Stomach (tissue), 9 donors: ENCODE data around the gene PCGF3. TPM values are rescaled to one million over a fixed set of nuclear protein-coding genes. Genes with fewer than 3 reads are reported as not detected.

Experiments used
- DNase-seq, 2 donors: peaks; one replicate each; pipeline versions ENCODE4 v3.0.0 to v3.0.0-alpha.2; 2013 to 2019
- H3K27ac ChIP-seq, 5 donors: fragments of 200-600 bp in 4 of 5; sonication (generic) in 4 of 5; one replicate each; pipeline ENCODE4 v1.5.1; 2013 to 2019; ENCODE audit warnings: mild to moderate bottlenecking in 1 of 5, moderate library complexity in 1 of 5
- H3K27me3 ChIP-seq, 3 donors: fragments of 200-600 bp; sonication (generic); one replicate each; pipeline ENCODE4 v1.5.1; 2017 to 2019; ENCODE audit warnings: mixed run types in 1 of 3
- H3K36me3 ChIP-seq, 4 donors: fragments of 200-600 bp; sonication (generic); 1 replicate in 3 of 4; 2 replicates in 1 of 4; pipeline ENCODE4 v1.5.1; 2016 to 2019
- H3K4me1 ChIP-seq, 4 donors: fragments of 200-600 bp; sonication (generic); one replicate each; pipeline ENCODE4 v1.5.1; 2016 to 2019
- H3K4me3 ChIP-seq, 4 donors: fragments of 200-600 bp; sonication (generic) in 3 of 4; one replicate each; pipeline ENCODE4 v1.5.1; 2016 to 2019; ENCODE audit warnings: mild to moderate bottlenecking in 1 of 4
- H3K9me3 ChIP-seq, 4 donors: fragments of 200-600 bp; sonication (generic); one replicate each; pipeline ENCODE4 v1.5.1; 2016 to 2019
- EP300 ChIP-seq: sonication (generic); formaldehyde crosslinking; IDR thresholded peaks from one replicate; pipeline ENCODE4 v1.6.1; 2017; ENCODE audit warnings: antibody characterized with exemption
- POLR2A ChIP-seq, 4 donors: fragments of 450-650 bp; IDR thresholded peaks; one replicate each; pipeline ENCODE4 v1.6.1; 2016; ENCODE audit warnings: antibody characterized with exemption in 4 of 4, control low read depth in 2 of 4, mild to moderate bottlenecking in 1 of 4, moderate library complexity in 1 of 4
- POLR2AphosphoS5 ChIP-seq, 3 donors: sonication (generic); formaldehyde crosslinking; IDR thresholded peaks; one replicate each; pipeline ENCODE4 v1.6.1; 2016; ENCODE audit warnings: antibody characterized with exemption in 3 of 3
- WGBS, 5 donors: extraction: QIAGEN DNeasy Blood & Tissue Kit in 3 of 5; methylation state at CpG; one replicate each; pipeline versions ENCODE4 v1.1.5 to v1.1.7; 2013 to 2018; 5-methylcytosine and 5-hydroxymethylcytosine counted together
- intact Hi-C: fragments of 100-400 bp; cut with DNase I; formaldehyde crosslinking; loops from one replicate; pipeline ENCODE4 v1.15.1; 2023; ENCODE audit warnings: low total_unique reads
- polyA plus RNA-seq, 3 donors: library from polyadenylated mRNA; stranded (reverse); fragments of 200-250 nt; gene quantifications; one replicate each; pipeline ENCODE4 v1.2.3, GENCODE V29; 2013
- total RNA-seq, 5 donors: library from RNA; depleted of rRNA; stranded (reverse); fragments of >200 nt; gene quantifications; one replicate each; pipeline versions ENCODE4 v1.1.0 to v1.2.3, GENCODE V29; 2014 to 2016
- TF ChIP-seq, protein P1 (sequence below), 7 experiments: fragments of 450-650 bp in 4 of 7; fragments of 200-600 bp in 3 of 7; sonication (generic) in 3 of 7; IDR thresholded peaks; one replicate each; pipeline ENCODE4 v1.5.1; 2016 to 2019; ENCODE audit warnings: antibody characterized with exemption in 7 of 7, control low read depth in 2 of 7, mild to moderate bottlenecking in 1 of 7
- donor health status: healthy with polysubstance abuse.
- donor health status: Bipolar disorder and iron deficiency.
- donor health status: healthy.

PCGF3 gene
- total and polyA plus RNA-seq, 8 donors = 24.7 to 140 (median 62.7) TPM

DNA sequence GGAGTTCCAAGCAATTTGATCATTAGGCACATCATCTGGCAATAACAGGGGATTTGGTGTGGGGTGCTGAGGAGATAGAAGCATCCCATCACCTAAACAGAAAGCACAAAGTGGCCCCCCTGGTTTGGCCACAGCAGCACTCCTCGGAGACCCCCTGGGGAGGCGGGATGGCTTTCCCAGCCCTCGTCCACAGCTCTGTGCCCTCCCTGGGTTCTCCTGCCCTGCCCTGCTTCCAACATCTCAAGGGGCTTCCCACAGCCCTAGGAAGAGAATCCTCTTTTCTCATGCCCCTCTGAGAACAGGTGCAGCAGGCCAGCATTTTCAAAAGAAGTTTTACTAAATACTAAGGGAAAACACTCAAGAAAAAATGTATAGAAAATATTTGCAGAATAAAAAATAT is 44.4 kb upstream of the PCGF3 start:
- Histone ChIP-seq H3K27me3 (peaks cover 0 to 30% (median 8%) of the 10 kb centered on the region in 3 donors), H3K9me3 (no peaks in the 10 kb centered on the region), H3K4me1 (peaks cover 7 to 21% (median 18%) of the 10 kb centered on the region in 4 donors), H3K36me3 (no peaks in the 10 kb centered on the region), H3K27ac (no peak overlapping the region), H3K4me3 (no peak overlapping the region)
- 88 to 98% (median 94%) methylated on average over 3 of the region's 3 CpGs for WGBS, 5 donors
- no peak for DNase-seq
- TF ChIP-seq EP300 = no peak
- TF ChIP-seq POLR2AphosphoS5 (IDR thresholded peaks at IDR 0.05) = no peak
- TF ChIP-seq, protein P1, sequence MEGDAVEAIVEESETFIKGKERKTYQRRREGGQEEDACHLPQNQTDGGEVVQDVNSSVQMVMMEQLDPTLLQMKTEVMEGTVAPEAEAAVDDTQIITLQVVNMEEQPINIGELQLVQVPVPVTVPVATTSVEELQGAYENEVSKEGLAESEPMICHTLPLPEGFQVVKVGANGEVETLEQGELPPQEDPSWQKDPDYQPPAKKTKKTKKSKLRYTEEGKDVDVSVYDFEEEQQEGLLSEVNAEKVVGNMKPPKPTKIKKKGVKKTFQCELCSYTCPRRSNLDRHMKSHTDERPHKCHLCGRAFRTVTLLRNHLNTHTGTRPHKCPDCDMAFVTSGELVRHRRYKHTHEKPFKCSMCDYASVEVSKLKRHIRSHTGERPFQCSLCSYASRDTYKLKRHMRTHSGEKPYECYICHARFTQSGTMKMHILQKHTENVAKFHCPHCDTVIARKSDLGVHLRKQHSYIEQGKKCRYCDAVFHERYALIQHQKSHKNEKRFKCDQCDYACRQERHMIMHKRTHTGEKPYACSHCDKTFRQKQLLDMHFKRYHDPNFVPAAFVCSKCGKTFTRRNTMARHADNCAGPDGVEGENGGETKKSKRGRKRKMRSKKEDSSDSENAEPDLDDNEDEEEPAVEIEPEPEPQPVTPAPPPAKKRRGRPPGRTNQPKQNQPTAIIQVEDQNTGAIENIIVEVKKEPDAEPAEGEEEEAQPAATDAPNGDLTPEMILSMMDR (IDR thresholded peaks at IDR 0.05) = no peak
- TF ChIP-seq POLR2A (IDR thresholded peaks at IDR 0.05) = no peak
- intact Hi-C loops = no loop called here

DNA sequence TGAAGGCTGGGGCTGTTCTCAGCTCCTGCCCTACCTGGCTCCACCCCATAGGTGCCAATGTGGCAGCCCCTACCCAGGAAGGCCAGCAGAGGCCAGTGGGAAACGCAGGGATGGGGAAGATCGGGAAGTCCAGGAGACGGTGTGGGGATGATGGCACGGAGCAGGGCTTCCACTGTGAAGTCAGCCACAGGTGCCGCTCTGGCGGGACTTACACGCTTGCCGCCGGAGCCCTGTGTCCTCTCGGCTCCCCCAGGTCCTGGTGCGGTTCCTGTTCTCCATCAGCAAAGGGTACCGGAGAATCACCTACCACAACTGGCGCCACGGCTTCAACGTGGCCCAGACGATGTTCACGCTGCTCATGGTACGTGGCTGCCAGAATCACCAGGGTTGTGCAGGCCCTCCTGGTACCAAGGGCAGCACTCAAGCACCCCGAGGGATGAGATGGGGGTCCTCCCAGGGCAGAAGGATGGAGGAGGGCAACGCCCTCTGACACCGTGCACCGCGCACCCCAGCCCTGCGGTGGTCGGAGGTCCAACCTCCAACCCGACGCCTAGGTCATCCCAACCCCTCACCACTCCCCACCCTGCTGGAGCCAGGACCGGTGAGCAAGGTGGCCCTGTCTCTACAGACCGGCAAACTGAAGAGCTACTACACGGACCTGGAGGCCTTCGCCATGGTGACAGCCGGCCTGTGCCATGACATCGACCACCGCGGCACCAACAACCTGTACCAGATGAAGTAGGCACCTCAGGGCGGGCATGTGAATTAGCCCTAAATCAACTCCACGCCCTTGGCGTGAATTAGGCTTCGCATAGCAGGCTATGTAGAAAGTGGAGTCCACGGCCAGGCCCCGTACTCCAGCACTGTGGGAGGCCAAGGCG is 43.5 kb upstream of the PCGF3 start:
- Histone ChIP-seq H3K27ac (no peak overlapping the region), H3K27me3 (peaks cover 0 to 30% (median 8%) of the 10 kb centered on the region in 3 donors), H3K9me3 (no peaks in the 10 kb centered on the region), H3K36me3 (no peaks in the 10 kb centered on the region), H3K4me1 (peaks cover 7 to 21% (median 18%) of the 10 kb centered on the region in 4 donors), H3K4me3 (no peak overlapping the region)
- intact Hi-C loops = no loop called here
- peak in 1 of 2 donors; percentile 5 for DNase-seq
- no peak for TF ChIP-seq EP300
- WGBS, 5 donors = 96 to 99% (median 97%) methylated on average over 33 to 42 of the region's 42 CpGs

DNA sequence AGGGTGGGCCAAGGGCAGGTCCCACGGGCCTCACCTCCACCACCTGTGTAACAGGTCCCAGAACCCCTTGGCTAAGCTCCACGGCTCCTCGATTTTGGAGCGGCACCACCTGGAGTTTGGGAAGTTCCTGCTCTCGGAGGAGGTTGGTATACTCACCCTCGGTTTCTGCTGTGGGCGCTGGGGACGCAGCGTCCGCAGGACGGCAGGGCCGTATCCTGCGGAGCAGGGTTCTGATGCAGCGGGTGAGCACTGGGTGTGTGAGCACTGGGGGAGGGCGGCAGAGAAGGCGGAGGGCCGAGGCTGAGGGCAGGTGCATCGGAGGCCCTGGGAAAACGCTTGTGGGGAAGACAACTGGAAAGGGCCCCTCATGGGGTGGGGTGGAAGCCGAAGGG is 42.6 kb upstream of the PCGF3 start:
- Histone ChIP-seq H3K36me3 (no peaks in the 10 kb centered on the region), H3K27ac (peak overlapping the region in 1 of 5 donors; percentile 67), H3K4me3 (peak overlapping the region; percentile 62 to 78 (median 68)), H3K27me3 (peaks cover 0 to 25% (median 8%) of the 10 kb centered on the region in 3 donors), H3K9me3 (no peaks in the 10 kb centered on the region), H3K4me1 (peaks cover 7 to 21% (median 18%) of the 10 kb centered on the region in 4 donors)
- TF ChIP-seq, protein P1 (IDR thresholded peaks at IDR 0.05) = no peak
- no peak for TF ChIP-seq POLR2AphosphoS5 (IDR thresholded peaks at IDR 0.05)
- no peak for TF ChIP-seq POLR2A (IDR thresholded peaks at IDR 0.05)
- no peak for TF ChIP-seq EP300
- no peak for DNase-seq
- 24 to 43% (median 33%) methylated on average over 10 to 20 of the region's 20 CpGs for WGBS, 5 donors
- intact Hi-C loops = no loop called here

DNA sequence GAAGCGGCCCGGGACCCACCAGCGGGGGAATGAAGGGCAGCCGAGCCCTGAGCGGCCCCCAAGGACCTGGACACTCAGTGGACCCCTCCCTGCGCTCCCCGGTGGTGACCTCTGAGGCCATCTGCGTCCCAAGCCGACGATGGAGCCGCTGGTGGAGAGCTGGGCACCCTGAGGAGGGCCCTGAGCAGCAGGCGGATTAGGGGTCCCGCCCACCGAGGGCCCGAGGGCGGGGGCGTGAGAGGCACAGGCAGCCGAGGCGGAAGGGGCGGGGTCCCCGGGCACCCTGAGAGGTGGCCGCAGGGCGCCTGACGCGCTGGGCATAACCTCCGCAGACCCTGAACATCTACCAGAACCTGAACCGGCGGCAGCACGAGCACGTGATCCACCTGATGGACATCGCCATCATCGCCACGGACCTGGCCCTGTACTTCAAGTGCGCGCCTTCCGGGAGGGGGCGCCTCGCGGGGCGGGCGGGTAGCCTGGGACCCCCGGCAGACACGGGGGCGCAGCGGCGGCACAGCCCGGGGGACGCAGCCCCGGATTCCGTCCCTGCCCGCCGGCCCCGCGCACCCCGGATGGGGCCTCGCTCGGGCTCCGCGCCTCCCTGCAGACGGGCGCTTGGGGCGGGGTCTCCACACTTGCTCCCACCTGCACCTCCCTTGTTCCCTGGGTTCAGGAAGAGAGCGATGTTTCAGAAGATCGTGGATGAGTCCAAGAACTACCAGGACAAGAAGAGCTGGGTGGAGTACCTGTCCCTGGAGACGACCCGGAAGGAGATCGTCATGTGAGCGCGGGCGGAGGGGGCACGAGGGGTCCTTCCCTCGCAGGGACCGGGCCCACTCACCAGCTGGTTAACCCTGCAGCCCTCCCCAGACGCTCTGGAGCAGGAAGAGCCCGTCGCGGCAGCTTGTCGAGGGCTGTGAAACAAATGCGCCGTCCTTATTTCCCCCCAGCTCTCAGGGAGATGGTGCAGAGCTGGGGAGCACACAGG is 41.9 kb upstream of the PCGF3 start:
- peaks cover 0 to 25% (median 8%) of the 10 kb centered on the region in 3 donors for H3K27me3 ChIP-seq
- H3K4me1 ChIP-seq = peaks cover 7 to 21% (median 18%) of the 10 kb centered on the region in 4 donors
- TF ChIP-seq, protein P1 (IDR thresholded peaks at IDR 0.05) = no peak
- peak in 1 of 3 donors; percentile 36 for TF ChIP-seq POLR2AphosphoS5 (IDR thresholded peaks at IDR 0.05)
- no peaks in the 10 kb centered on the region for H3K9me3 ChIP-seq
- peak; percentile 53 to 93 for DNase-seq
- WGBS, 5 donors = 2 to 8% (median 3%) methylated on average over 22 to 80 of the region's 80 CpGs
- H3K4me3 ChIP-seq = peak overlapping the region; percentile 62 to 78 (median 68)
- no peaks in the 10 kb centered on the region for H3K36me3 ChIP-seq
- intact Hi-C loops = no loop called here
- H3K27ac ChIP-seq = peak overlapping the region in 4 of 5 donors; percentile 40 to 67 (median 52)
